Neuronal stem cell (in vitro differentiated cells): ENCODE measurements around the gene IMMP2L.

Source experiments
- DNase-seq: peaks from one replicate; pipeline ENCODE4 v3.0.0-alpha.2; 2013; ENCODE audit warnings: low spot score
- H2AFZ ChIP-seq: one replicate; pipeline ENCODE4 v1.6.1; 2013; ENCODE audit warnings: mild to moderate bottlenecking, low read length, inconsistent platforms
- H2AK5ac ChIP-seq: 2 replicates; pipeline ENCODE4 v1.6.1; 2013; ENCODE audit warnings: low read depth, mild to moderate bottlenecking, inconsistent platforms, low read length, moderate library complexity, mixed read lengths
- H2BK120ac ChIP-seq: 2 replicates; pipeline ENCODE4 v1.6.1; 2013; ENCODE audit warnings: low read depth, mild to moderate bottlenecking, inconsistent platforms, low read length, moderate library complexity, mixed read lengths
- H2BK12ac ChIP-seq: one replicate; pipeline ENCODE4 v1.6.1; 2013; ENCODE audit warnings: low read length, inconsistent platforms
- H2BK15ac ChIP-seq: 2 replicates; pipeline ENCODE4 v1.6.1; 2013; ENCODE audit warnings: mild to moderate bottlenecking, low read length, inconsistent platforms, mixed read lengths
- H2BK5ac ChIP-seq: one replicate; pipeline ENCODE4 v1.6.1; 2013; ENCODE audit warnings: inconsistent platforms, mild to moderate bottlenecking, low read length, moderate library complexity
- H3K14ac ChIP-seq: one replicate; pipeline ENCODE4 v1.6.1; 2013; ENCODE audit warnings: low read length, inconsistent platforms
- H3K18ac ChIP-seq: 2 replicates; pipeline ENCODE4 v1.6.1; 2013; ENCODE audit warnings: low read length, inconsistent platforms
- H3K23ac ChIP-seq: 2 replicates; pipeline ENCODE4 v1.6.1; 2013; ENCODE audit warnings: low read depth, mild to moderate bottlenecking, mixed read lengths, low read length, inconsistent platforms; ENCODE audit not compliant: poor library complexity
- H3K27ac ChIP-seq: replicated peaks from 3 replicates; pipeline ENCODE4 v1.5.1; 2013; ENCODE audit warnings: low read length, inconsistent platforms
- H3K27me3 ChIP-seq, 3 experiments: 2 replicates each; pipeline ENCODE4 v1.6.1; 2013; ENCODE audit warnings: low read length in 3 of 3, mild to moderate bottlenecking in 2 of 3, inconsistent platforms in 1 of 3, low read depth in 1 of 3, mixed read lengths in 1 of 3, moderate library complexity in 1 of 3; ENCODE audit not compliant: control insufficient read depth in 3 of 3, insufficient read depth in 3 of 3
- H3K36me3 ChIP-seq, 2 donors: replicated peaks in 1 of 2; 2 replicates each; pipeline ENCODE4 v1.6.1; 2013; ENCODE audit warnings: low read length in 2 of 2; ENCODE audit not compliant: control insufficient read depth in 2 of 2, insufficient read depth in 2 of 2
- H3K4ac ChIP-seq: 2 replicates; pipeline ENCODE4 v1.6.1; 2013; ENCODE audit warnings: inconsistent platforms, mild to moderate bottlenecking, low read length, moderate library complexity
- H3K4me1 ChIP-seq, 2 donors: 1 replicate in 1 of 2; 2 replicates in 1 of 2; pipeline ENCODE4 v1.6.1; 2013; ENCODE audit warnings: low read length in 2 of 2, low read depth in 1 of 2; ENCODE audit not compliant: control insufficient read depth in 2 of 2, insufficient read depth in 1 of 2
- H3K4me2 ChIP-seq: one replicate; pipeline ENCODE4 v1.6.1; 2013; ENCODE audit warnings: mild to moderate bottlenecking, low read length, inconsistent platforms; ENCODE audit not compliant: insufficient read depth, poor library complexity, severe bottlenecking
- H3K4me3 ChIP-seq, 2 donors: 2 replicates each; pipeline ENCODE4 v1.5.1; 2013; ENCODE audit warnings: low read length in 2 of 2, mild to moderate bottlenecking in 2 of 2, inconsistent platforms in 1 of 2, moderate library complexity in 1 of 2
- H3K79me1 ChIP-seq: one replicate; pipeline ENCODE4 v1.6.1; 2013; ENCODE audit warnings: low read depth, mild to moderate bottlenecking, inconsistent platforms, low read length, moderate library complexity
- H3K9ac ChIP-seq: one replicate; pipeline ENCODE4 v1.6.1; 2013; ENCODE audit warnings: mild to moderate bottlenecking, low read depth, low read length, inconsistent platforms; ENCODE audit not compliant: poor library complexity
- H3K9me3 ChIP-seq, 2 donors: replicated peaks in 1 of 2; 2 replicates each; pipeline versions ENCODE3 to v1.6.1; 2013; ENCODE audit warnings: low read length in 2 of 2, mild to moderate bottlenecking in 2 of 2, inconsistent platforms in 1 of 2, low read depth in 1 of 2, mixed read lengths in 1 of 2, moderate library complexity in 1 of 2; ENCODE audit not compliant: control insufficient read depth in 2 of 2, insufficient read depth in 1 of 2
- H4K8ac ChIP-seq: one replicate; pipeline ENCODE4 v1.6.1; 2013; ENCODE audit warnings: low read depth, mild to moderate bottlenecking, inconsistent platforms, low read length, moderate library complexity
- H4K91ac ChIP-seq: one replicate; pipeline ENCODE4 v1.6.1; 2013; ENCODE audit warnings: low read length, low read depth, mild to moderate bottlenecking, inconsistent platforms; ENCODE audit not compliant: poor library complexity
- WGBS, 2 donors: extraction: QIAGEN DNeasy Blood & Tissue Kit; methylation state at CpG; one replicate each; pipeline ENCODE4 v1.1.7; 2013; ENCODE audit warnings: missing lambda C conversion rate in 2 of 2, mixed read lengths in 1 of 2; ENCODE audit not compliant: insufficient read length in 2 of 2, insufficient replicate concordance in 1 of 2; ENCODE audit errors: extremely low coverage in 2 of 2; 5-methylcytosine and 5-hydroxymethylcytosine counted together

Gene IMMP2L

DNA sequence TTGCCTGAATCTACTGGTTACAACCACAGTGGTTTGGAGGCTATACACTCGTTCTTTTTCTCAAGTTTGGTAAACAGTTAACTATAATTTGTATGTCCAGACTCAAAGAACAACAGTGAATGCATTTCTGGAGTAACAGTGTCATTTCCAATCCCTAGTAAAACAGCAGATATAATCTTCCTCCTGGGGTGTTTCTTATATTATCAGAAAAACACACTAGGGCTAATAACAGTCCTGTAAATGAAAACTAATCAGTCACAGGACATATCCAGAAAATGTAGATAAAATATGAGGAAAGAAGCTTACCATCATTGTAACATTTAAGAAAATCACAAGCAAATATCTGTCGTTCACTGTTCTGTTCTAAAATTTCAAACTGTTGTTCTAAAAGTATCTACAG lies 388.8 kb downstream of the IMMP2L start:
- no peak overlapping the region for H2BK15ac ChIP-seq
- H3K36me3 ChIP-seq = no peaks in the 10 kb centered on the region
- no peak overlapping the region for H3K4me2 ChIP-seq
- H2AFZ ChIP-seq = no peak overlapping the region
- H3K79me1 ChIP-seq = no peaks in the 10 kb centered on the region
- H3K27me3 ChIP-seq = no peaks in the 10 kb centered on the region
- no peak overlapping the region for H2AK5ac ChIP-seq
- H2BK5ac ChIP-seq = no peak overlapping the region
- DNase-seq = no peak
- WGBS, 2 donors = no CpG with 5 or more reads among the region's 2 CpGs
- no peak overlapping the region for H2BK12ac ChIP-seq
- H4K8ac ChIP-seq = no peak overlapping the region
- no peak overlapping the region for H3K14ac ChIP-seq
- no peak overlapping the region for H3K27ac ChIP-seq
- no peak overlapping the region for H3K9ac ChIP-seq
- H3K4me3 ChIP-seq = no peak overlapping the region
- no peak overlapping the region for H3K23ac ChIP-seq
- no peak overlapping the region for H3K4ac ChIP-seq
- no peak overlapping the region for H3K18ac ChIP-seq
- H4K91ac ChIP-seq = no peak overlapping the region
- H3K4me1 ChIP-seq = no peaks in the 10 kb centered on the region
- no peak overlapping the region for H2BK120ac ChIP-seq
- no peaks in the 10 kb centered on the region for H3K9me3 ChIP-seq

DNA sequence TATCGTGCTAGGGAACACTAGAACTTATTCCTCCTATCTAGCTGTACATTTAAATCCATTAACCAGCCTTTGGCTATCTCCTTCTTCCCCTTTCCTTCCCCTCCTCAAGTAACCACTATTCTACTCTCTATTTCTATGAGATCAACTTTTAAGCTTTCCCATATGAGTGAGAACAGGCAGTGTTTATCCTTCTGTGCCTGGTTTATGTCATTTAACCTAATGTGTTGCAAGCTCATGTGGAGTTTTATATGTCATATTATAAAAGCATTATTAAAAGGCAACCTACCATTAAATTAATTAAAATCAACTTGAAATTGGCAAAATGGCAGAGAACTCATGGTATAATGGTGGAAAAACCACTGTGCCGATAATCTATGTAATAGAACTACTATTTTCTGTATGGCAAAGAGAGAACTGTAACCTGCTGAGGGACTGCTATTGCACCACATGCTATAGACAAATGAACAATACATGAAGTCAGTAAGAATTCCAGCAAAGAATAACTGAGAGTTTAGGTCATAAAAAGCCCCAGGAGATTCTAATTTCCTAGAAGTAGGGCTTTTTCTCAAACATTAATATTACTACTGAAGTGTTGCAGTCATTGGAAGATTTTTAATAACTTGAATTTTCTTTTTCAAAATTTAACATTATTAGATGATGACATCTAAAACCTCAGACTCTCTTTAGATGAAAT lies 389.6 kb downstream of the IMMP2L start:
- no peak overlapping the region for H4K8ac ChIP-seq
- DNase-seq = no peak
- H2BK12ac ChIP-seq = no peak overlapping the region
- no peaks in the 10 kb centered on the region for H3K9me3 ChIP-seq
- no peak overlapping the region for H2AFZ ChIP-seq
- H2AK5ac ChIP-seq = no peak overlapping the region
- no peak overlapping the region for H4K91ac ChIP-seq
- H3K4me2 ChIP-seq = no peak overlapping the region
- H3K23ac ChIP-seq = no peak overlapping the region
- no peak overlapping the region for H2BK5ac ChIP-seq
- no peak overlapping the region for H3K18ac ChIP-seq
- no peaks in the 10 kb centered on the region for H3K79me1 ChIP-seq
- H3K4ac ChIP-seq = no peak overlapping the region
- no peak overlapping the region for H3K9ac ChIP-seq
- no peak overlapping the region for H3K27ac ChIP-seq
- H3K27me3 ChIP-seq = no peaks in the 10 kb centered on the region
- H3K36me3 ChIP-seq = no peaks in the 10 kb centered on the region
- WGBS, 2 donors = no CpG with 5 or more reads among the region's 2 CpGs
- H2BK15ac ChIP-seq = no peak overlapping the region
- H3K4me3 ChIP-seq = no peak overlapping the region
- H2BK120ac ChIP-seq = no peak overlapping the region
- H3K14ac ChIP-seq = no peak overlapping the region
- H3K4me1 ChIP-seq = no peaks in the 10 kb centered on the region

DNA sequence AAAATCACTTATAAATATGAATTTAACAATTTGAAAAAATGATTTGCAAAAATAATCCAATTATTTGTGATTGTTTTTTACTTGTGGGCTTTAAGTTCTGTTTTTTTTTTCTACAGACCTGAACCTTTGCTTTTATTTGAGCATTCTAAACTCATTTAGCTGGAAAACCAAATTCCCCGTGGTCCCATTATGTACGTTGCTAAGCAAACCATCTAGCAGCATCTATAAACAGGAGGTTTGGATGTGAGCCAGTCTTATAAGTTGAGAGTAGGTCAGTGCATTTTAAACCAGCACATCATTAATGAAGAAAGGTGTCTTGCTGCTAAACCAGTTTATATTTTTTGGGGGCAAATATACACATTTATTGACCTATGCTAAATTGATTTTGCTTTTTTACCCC lies 394.1 kb downstream of the IMMP2L start:
- H4K8ac ChIP-seq = no peak overlapping the region
- H3K9ac ChIP-seq = no peak overlapping the region
- no peak overlapping the region for H2BK120ac ChIP-seq
- no peak overlapping the region for H3K4me2 ChIP-seq
- no peak for DNase-seq
- no peak overlapping the region for H2BK12ac ChIP-seq
- H2AFZ ChIP-seq = no peak overlapping the region
- no peaks in the 10 kb centered on the region for H3K36me3 ChIP-seq
- H3K14ac ChIP-seq = no peak overlapping the region
- no peak overlapping the region for H3K18ac ChIP-seq
- H2BK5ac ChIP-seq = no peak overlapping the region
- no peaks in the 10 kb centered on the region for H3K4me1 ChIP-seq
- no peak overlapping the region for H3K4ac ChIP-seq
- no peaks in the 10 kb centered on the region for H3K27me3 ChIP-seq
- H3K4me3 ChIP-seq = no peak overlapping the region
- no peak overlapping the region for H2AK5ac ChIP-seq
- H3K27ac ChIP-seq = no peak overlapping the region
- H3K9me3 ChIP-seq = no peaks in the 10 kb centered on the region
- H3K23ac ChIP-seq = no peak overlapping the region
- H2BK15ac ChIP-seq = no peak overlapping the region
- WGBS, 2 donors = no CpG with 5 or more reads among the region's 2 CpGs
- H4K91ac ChIP-seq = no peak overlapping the region
- no peaks in the 10 kb centered on the region for H3K79me1 ChIP-seq

DNA sequence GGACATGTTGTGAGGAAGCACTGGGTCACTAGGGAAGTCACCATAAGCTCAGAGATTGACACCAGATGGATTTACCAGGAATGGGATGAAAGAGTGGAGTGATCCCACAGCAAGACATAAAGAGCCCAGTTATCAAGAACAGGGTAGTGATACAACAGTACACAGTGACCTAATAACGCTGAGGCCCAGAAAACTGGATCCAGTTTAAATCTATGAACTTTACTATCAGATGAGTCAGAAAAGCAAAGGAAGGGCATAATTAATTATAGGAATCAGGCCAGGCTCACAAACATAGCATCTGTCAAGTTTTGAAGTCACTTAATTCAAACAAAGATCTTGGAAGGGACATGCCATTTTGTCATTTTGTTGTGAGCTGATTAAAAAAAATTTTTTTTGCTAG lies 397.9 kb downstream of the IMMP2L start:
- Histone ChIP-seq H3K4me1 (no peaks in the 10 kb centered on the region), H2AFZ (no peak overlapping the region), H3K4me3 (peak overlapping the region in 1 of 2 donors; percentile 46), H3K27me3 (no peaks in the 10 kb centered on the region), H2BK120ac (no peak overlapping the region), H3K79me1 (no peaks in the 10 kb centered on the region), H3K9me3 (no peaks in the 10 kb centered on the region), H2BK5ac (no peak overlapping the region), H3K9ac (no peak overlapping the region), H3K4ac (no peak overlapping the region), H3K14ac (no peak overlapping the region), H2BK15ac (no peak overlapping the region), H2BK12ac (no peak overlapping the region), H3K36me3 (no peaks in the 10 kb centered on the region), H4K91ac (no peak overlapping the region), H3K23ac (peak overlapping the region; percentile 20), H2AK5ac (no peak overlapping the region), H4K8ac (no peak overlapping the region), H3K18ac (no peak overlapping the region), H3K4me2 (no peak overlapping the region), H3K27ac (no peak overlapping the region)
- no CpG with 5 or more reads among the region's 1 CpG for WGBS, 2 donors
- DNase-seq = no peak
